ENCODE data around the gene PLPPR1.
"Not testable (repeated sequence)": the region's sequence is repeated elsewhere in the genome, so short reads cannot be mapped to it uniquely, and the experiment has no call there.

Gene PLPPR1

GRCh38 chr9:101271102-101271501, 242.6 kb downstream of the PLPPR1 start:
- no peak for DNase-seq (ENCODE audit: extremely low read depth in 1 of 2, low read depth in 1 of 2)

GRCh38 chr9:101274971-101275768, 246.6 kb downstream of the PLPPR1 start:
- DNase-seq (ENCODE audit: extremely low read depth in 1 of 2, low read depth in 1 of 2), result no peak

- DNase-seq (ENCODE audit: extremely low read depth in 1 of 2, low read depth in 1 of 2), result no peak
Observed at GRCh38 chr9:101275769-101276250, 247.3 kb downstream of the PLPPR1 start.

DNA sequence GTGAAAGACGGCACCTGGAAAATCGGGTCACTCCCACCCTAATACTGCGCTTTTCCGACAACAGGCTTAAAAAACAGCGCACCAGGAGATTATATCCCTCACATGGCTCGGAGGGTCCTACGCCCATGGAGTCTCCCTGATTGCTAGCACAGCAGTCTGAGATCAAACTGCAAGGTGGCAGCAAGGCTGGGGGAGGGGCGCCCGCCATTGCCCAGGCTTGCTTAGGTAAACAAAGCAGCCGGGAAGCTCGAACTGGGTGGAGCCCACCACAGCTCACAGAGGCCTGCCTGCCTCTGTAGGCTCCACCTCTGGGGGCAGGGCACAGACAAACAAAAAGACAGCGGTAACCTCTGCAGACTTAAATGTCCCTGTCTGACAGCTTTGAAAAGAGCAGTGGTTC, 262.5 kb downstream of the PLPPR1 start:
- not testable (repeated sequence) for DNase-seq (ENCODE audit: extremely low read depth in 1 of 2, low read depth in 1 of 2)

GRCh38 chr9:101299901-101300300, 271.4 kb downstream of the PLPPR1 start:
- DNase-seq (ENCODE audit: extremely low read depth in 1 of 2, low read depth in 1 of 2), result no peak

DNA sequence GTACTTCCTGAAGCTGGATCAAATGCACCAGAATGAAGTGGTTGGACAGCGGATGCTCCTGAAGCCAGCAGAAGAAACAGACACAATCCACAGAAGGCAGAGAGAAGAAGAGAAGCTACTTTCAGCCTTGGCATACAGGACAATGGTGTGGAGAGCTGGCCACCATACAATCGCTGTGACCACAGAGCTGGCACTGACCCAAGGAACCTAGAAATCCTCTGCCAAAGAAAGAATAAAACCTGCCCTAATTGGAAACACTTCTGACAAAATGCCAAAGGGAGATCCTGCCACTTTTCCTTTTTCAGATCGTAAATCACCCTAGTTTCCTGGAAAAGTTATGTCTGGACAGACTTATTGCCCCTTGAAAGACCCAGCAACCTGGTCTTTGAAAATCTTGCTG, 278.5 kb downstream of the PLPPR1 start:
- DNase-seq (ENCODE audit: extremely low read depth in 1 of 2, low read depth in 1 of 2), result no peak

- DNase-seq (ENCODE audit: extremely low read depth in 1 of 2, low read depth in 1 of 2), result no peak
Observed at GRCh38 chr9:101307524-101308213, 279.1 kb downstream of the PLPPR1 start.

DNA sequence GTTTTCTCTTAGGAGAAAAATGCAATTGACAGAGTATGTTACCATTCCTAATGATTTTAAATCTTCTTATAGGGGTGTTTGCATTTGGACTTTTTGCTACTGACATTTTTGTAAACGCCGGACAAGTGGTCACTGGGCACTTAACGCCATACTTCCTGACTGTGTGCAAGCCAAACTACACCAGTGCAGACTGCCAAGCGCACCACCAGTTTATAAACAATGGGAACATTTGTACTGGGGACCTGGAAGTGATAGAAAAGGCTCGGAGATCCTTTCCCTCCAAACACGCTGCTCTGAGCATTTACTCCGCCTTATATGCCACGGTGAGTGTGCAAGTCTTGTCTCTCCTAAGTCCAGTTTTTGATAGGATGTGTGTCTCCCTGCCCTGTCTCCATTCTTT, 280.6 kb downstream of the PLPPR1 start:
- no peak for DNase-seq (ENCODE audit: extremely low read depth in 1 of 2, low read depth in 1 of 2)

- DNase-seq (ENCODE audit: extremely low read depth in 1 of 2, low read depth in 1 of 2), result no peak
Observed at GRCh38 chr9:101311191-101311590, 282.7 kb downstream of the PLPPR1 start.

DNA sequence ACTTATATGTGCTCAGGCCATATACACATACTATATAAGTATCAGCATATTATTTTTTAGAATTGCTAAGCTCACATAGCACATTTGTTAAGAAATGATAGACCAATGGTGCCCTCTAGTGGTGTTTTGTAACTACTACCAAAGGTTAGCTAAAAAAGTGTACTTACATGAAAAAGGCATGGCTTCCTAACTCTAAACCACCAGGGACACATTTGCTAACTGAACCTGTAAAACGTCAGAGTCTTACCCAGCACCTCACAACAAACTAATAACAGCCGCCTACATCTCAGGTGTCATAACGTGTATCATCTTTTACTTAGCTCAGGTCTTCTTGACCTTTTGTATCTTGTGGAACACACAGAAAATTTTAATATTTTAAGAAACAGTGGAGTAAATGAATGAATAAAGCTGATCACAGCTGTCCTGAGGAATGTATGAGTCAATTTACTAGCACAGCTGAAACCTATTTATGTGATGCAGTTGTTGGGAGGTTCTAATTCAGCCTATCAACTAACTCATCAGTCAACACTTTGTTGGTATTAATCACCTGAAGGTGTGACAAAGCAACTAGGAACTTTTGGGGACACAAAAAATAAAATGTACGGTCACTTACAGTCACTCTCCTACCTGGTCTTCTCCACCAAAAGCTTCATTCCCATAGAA, 283.4 kb downstream of the PLPPR1 start:
- DNase-seq (ENCODE audit: extremely low read depth in 1 of 2, low read depth in 1 of 2), result no peak

DNA sequence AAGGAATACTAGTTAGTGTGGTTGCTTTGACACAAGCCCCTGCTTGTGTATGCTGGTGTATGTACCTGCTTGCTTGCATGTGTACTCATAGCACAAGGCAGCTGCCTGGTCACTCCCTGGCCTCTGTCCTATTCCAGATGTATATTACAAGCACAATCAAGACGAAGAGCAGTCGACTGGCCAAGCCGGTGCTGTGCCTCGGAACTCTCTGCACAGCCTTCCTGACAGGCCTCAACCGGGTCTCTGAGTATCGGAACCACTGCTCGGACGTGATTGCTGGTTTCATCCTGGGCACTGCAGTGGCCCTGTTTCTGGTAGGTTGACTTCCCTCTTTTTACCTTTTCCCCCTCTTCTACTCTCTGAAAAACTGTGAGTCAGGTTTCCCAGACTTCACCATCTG, 284.1 kb downstream of the PLPPR1 start:
- DNase-seq (ENCODE audit: extremely low read depth in 1 of 2, low read depth in 1 of 2), result no peak

- no peak for DNase-seq (ENCODE audit: extremely low read depth in 1 of 2, low read depth in 1 of 2)
Observed at GRCh38 chr9:101315112-101315450, 286.6 kb downstream of the PLPPR1 start.

DNA sequence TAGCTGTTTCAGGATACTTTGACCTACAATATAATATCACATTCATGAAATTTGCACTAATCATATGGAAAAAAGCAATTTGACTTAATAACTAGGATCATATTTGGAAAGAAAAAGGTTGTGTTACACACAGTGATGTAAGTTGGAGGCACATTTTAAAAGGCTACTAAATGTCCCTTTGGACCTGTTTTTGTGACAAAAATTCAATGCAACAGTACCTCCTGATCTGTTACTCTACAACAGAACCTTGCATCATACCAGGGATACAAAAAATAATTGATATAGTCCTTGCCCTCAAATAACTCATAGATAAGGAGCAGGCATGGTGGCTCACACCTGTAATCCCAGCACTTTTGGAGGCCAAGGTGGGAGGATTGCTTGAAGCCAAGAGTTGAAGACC, 289.2 kb downstream of the PLPPR1 start:
- DNase-seq (ENCODE audit: extremely low read depth in 1 of 2, low read depth in 1 of 2), result no peak

GRCh38 chr9:101323129-101323528, 294.6 kb downstream of the PLPPR1 start:
- DNase-seq (ENCODE audit: extremely low read depth in 1 of 2, low read depth in 1 of 2), result no peak

GRCh38 chr9:101324245-101324804, 295.8 kb downstream of the PLPPR1 start:
- DNase-seq (ENCODE audit: extremely low read depth in 1 of 2, low read depth in 1 of 2), result no peak

- no peak for DNase-seq (ENCODE audit: extremely low read depth in 1 of 2, low read depth in 1 of 2)
Observed at GRCh38 chr9:101325053-101325452, 296.5 kb downstream of the PLPPR1 start.

DNA sequence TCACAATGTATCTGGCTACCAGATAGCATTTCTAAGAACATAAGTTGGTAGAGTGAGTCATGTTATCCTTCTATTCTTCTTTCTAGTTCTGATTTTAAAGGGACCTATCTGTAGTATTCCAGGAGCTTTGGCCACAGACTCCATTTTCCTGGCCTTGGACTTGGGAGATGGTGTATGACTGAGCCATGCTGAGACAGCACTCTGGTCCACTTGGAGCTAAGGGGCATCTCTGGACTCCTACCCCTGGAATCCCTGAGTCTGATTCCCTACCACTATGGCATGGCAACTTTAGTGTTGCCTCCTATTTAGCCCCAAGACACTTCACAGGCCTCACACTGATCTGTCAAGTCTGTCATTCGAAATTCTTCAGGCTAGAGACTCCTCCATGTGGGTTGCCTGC, 297.5 kb downstream of the PLPPR1 start:
- DNase-seq (ENCODE audit: extremely low read depth in 1 of 2, low read depth in 1 of 2), result no peak

GRCh38 chr9:101326501-101326900, 298.0 kb downstream of the PLPPR1 start:
- no peak for DNase-seq (ENCODE audit: extremely low read depth in 1 of 2, low read depth in 1 of 2)

DNA sequence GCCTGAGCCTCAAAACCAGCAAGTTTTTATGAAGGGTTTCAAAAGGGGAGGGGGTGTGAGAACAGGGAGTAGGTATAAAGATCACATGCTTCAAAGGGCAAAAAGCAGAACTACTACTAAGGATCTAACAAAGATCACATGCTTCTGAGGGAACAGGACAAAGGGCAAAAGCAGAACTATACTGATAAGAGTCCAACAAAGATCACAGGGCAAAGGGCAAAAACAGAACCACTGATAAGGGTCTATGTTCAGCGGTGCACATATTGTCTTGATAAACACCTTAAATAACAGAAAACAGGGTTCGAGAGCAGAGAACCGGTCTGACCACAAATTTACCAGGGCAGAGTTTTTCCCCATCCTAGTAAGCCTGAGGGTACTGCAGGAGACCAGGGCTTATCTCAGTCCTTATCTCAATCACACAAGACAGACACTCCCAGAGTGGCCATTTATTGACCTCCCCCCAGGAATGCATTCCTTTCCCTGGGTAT, 298.9 kb downstream of the PLPPR1 start:
- not testable (repeated sequence) for DNase-seq (ENCODE audit: extremely low read depth in 1 of 2, low read depth in 1 of 2)

GRCh38 chr9:101332362-101332761, 303.8 kb downstream of the PLPPR1 start:
- DNase-seq (ENCODE audit: extremely low read depth in 1 of 2, low read depth in 1 of 2), result no peak

DNA sequence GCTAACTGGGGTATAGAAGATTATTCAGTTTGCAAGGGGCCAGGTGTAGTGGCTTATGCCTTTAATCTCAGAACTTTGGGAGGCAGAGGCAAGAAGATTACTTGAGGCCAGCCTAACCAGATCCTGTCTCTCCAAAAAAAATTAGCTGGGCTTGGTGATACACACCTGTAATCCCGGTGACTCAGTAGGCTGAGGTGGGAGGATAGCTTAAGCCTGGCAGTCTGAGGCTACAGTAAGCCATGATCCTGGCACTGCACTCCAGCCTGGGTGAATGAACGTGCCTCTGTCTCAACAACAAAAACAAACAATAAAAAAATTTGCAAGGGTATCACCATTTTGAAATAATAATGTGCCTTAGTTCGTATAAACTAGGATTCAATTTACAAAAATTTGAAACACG, 305.0 kb downstream of the PLPPR1 start:
- no peak for DNase-seq (ENCODE audit: extremely low read depth in 1 of 2, low read depth in 1 of 2)
